ENCODE data around the gene TIMM29. TPM values are rescaled to one million over a fixed set of nuclear protein-coding genes. Genes with fewer than 3 reads are reported as not detected.

The TIMM29 gene
- 41.6 TPM for total RNA-seq

DNA sequence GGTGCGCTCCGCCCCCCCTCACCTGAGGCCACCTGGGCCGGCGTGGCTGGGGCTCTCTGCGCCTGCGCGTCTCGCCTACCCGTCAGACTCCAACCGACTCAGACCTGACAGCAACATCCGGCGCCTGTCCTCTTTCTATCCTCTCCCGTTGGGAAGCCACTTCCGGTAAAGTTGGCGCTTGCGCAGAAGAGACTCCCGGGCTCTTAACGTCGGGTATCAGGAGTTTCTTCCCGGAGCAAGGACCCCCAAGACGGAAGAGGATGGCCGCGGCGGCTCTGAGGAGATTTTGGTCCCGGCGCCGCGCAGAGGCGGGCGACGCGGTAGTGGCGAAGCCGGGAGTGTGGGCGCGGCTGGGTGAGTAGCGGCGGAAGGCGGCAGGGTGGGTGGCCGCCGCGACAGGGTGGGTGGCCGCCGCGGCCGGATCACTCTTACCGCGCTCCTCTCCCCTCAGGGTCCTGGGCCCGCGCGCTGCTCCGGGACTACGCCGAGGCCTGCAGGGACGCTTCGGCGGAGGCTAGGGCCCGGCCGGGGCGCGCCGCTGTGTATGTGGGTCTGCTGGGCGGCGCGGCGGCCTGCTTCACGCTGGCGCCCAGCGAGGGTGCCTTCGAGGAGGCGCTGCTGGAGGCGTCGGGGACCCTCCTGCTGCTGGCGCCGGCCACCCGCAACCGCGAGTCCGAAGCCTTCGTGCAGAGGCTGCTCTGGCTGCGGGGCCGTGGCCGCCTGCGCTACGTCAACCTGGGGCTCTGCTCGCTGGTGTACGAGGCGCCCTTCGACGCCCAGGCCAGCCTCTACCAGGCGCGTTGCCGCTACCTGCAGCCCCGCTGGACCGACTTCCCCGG is at the start of gene TIMM29, which contains the start of gene YIPF2:
TIMM29 (plus strand) TSS at position 249 of the 839 bp plus-strand sequence; CDS start at position 261, 12 bp downstream.
YIPF2 (minus strand) TSS at position 77 of the 839 bp plus-strand sequence. CDS start 229 bp downstream, outside the sequence.
- DNase-seq (ENCODE audit: low spot score in 2 of 2) (peak; percentile 96), FAIRE-seq (peak; percentile 6)

DNA sequence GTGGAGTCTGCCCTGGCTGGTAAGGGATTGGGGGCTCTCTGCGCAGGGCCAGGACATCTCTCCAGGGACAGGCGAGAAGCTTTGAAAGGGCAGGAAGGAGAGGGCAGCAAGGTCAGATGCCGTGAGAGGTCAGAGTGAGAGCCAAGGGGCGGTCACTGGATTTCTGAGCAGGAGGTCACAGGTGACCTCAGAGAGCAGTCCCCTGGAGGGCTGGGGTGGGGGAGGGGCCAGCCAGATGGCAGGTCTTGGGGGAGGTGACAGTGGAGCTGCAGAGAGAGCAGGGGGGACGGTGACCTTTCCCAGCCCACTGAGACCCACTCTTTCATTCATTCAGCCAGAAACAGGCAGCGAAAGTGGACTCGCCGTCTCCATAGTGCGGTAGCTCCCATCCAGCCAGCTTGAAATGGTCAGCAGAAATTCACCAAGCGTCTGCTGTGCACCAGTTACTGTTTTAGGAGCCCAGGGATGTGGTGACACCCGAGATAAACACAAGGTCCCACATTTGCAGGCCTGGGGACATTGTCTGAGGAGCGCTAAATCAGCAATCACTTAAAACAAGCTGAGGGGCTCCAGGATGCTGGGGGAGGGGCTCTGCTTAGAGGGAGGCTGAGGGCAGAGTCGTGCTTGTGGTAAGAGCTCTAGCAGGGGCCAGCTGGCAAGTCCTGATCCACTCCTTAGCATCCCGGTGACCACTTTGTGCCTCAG is 47.1 kb upstream of the TIMM29 start:
- DNase-seq (ENCODE audit: low spot score in 2 of 2) (no peak), FAIRE-seq (no peak)

GRCh38 chr19:10882108-10882457 is 46.5 kb upstream of the TIMM29 start:
- FAIRE-seq (no peak), DNase-seq (ENCODE audit: low spot score in 2 of 2) (no peak)

DNA sequence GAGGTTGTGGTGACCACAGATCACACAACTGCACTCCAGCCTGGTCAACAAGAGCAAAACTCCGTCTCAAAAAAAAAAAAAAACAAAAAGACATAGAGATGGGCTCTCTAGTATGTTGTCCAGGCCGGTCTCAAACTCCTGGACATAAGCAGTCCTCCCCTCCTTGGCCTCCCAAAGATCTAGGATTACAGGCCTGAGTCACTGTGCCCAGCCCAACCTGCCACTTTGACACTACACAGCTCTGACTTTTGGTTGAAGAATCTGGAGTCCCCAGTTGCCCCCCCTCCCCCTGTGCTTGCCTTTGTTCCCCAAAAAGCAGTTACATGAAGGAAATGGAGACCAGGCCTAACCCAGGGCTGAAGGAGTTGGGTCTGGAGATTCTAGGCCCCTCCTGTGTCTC is 44.3 kb upstream of the TIMM29 start:
- FAIRE-seq (no peak), DNase-seq (ENCODE audit: low spot score in 2 of 2) (no peak)

GRCh38 chr19:10885201-10886169 is 43.1 kb upstream of the TIMM29 start:
- FAIRE-seq: no peak
- DNase-seq (ENCODE audit: low spot score in 2 of 2): no peak

- DNase-seq (ENCODE audit: low spot score in 2 of 2) (no peak), FAIRE-seq (no peak)
Observed at GRCh38 chr19:10887616-10888367, 40.8 kb upstream of the TIMM29 start.

DNA sequence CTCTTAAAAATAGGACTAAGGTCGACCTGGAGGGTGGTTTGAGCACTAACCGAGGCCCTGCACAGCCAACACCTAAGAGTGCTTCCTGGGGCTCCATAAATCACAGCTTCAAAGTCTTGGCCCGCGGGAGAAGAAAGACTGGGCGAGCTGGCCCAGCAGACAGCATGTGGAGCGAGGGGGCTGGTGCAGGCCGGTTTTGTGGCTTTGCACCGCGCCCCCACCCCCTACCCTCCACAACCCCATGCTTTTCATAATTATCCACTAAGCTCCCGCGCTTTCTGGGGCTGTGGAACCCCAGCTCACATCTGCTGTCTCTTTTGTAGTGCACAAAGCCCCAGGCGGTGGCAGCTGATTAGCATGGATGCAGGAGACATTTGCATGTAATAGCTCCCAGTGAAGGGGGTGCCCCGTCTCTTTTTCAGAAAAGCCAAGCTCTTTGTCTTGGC is 40.2 kb upstream of the TIMM29 start:
- DNase-seq (ENCODE audit: low spot score in 2 of 2): no peak

GRCh38 chr19:10889880-10890279 is 38.7 kb upstream of the TIMM29 start:
- no peak for FAIRE-seq

More for the DNA sequence above, 40.2 kb upstream of the TIMM29 start:
- FAIRE-seq: no peak

GRCh38 chr19:10891405-10892086 is 37.1 kb upstream of the TIMM29 start:
- DNase-seq (ENCODE audit: low spot score in 2 of 2) (no peak), FAIRE-seq (no peak)

More at GRCh38 chr19:10889880-10890279, 38.7 kb upstream of the TIMM29 start:
- no peak for DNase-seq (ENCODE audit: low spot score in 2 of 2)

DNA sequence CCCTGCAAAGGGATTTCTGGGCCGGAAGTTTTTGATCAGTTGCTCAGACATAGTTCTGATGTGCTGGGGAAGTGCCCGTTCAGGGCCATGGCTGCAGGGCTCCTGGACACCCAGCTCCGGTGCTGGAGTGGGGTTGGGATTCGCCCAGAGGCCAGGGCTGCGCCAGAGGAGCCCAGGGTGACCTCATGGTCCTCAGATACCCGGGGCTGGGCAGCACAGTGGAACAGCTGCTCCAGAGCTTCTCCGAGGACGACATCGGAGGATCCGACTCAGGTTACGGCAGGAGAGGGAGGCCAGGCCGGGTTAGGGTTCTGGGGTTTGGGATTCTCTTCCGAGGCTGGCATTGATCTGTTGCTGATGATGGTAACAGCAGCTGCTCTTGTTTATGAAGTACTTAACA is 36.4 kb upstream of the TIMM29 start:
- DNase-seq (ENCODE audit: low spot score in 2 of 2) (no peak), FAIRE-seq (no peak)

- DNase-seq (ENCODE audit: low spot score in 2 of 2) (no peak), FAIRE-seq (no peak)
Observed at GRCh38 chr19:10894911-10895213, 33.7 kb upstream of the TIMM29 start.

DNA sequence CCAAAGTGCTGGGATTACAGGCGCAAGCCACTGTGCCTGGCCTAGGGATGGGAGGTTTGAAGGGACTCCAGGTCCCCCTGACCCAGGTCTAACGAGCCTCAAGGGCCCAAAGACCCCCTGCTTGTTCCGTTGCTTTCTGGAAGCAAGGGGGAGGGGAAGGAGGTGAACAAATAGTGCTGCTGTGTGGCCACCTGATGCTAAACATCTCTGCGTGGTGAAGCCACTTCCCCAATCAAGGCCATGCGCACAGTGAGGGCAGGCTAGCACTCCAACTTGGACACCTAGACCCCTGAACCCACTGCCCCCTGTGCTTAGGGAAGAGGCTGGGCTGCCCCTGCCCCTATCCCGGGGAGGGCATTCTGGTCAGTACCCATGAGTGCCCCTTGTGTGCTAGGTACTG is 33.2 kb upstream of the TIMM29 start:
- FAIRE-seq: no peak
- DNase-seq (ENCODE audit: low spot score in 2 of 2): no peak

DNA sequence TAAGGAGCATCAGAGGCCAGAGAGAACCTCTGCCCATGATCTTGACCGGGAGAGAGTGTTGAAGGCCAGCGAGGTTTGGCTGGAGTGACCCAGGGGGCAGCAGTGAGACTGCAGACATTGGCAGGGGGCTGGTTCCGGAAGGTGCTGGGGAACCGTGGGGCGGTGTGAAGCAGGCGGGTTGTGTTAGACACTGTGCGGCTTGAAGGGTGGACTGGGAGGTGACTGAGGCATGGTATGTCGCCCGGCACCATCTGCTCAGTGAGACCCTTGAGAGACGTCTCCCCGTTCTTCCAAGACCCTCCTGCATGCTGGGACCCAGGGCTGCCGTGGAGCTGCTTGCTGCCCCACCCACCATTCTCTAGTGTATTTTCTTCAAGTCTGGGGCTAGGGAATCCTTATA is 32.7 kb upstream of the TIMM29 start:
- DNase-seq (ENCODE audit: low spot score in 2 of 2): no peak
- no peak for FAIRE-seq

DNA sequence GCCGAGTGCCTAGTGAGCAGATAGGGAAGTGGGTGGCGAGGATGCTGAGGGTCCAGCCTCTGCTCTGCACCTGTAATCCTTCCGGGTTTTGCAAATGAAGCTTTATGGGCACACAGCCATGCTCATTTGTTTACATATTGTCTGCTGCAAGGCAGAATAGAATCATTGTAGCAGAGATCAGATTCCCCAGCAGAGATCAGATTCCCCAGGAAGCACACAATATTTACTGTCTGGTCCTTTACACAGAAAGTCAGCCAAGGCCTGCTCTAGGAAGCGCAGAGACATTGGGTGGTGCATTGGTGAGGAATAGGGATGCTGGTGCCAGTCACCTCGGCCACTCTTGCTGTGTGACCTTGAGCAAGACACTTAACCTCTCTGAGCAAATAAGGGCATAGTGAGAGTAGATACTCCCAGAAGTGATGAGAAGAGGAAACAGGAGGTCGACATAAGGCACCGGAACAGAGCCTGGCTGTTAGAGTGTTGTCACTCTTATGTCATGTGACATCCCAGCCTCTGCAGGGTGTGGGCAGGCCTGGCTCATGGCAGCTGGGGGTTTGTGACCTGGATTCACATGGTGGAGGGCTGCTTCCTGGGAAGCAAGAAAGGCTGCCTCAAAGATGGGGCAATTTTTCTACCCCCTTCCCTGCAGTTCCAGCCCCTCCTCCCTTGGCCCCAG is 31.6 kb upstream of the TIMM29 start:
- no peak for DNase-seq (ENCODE audit: low spot score in 2 of 2)
- no peak for FAIRE-seq

GRCh38 chr19:10898633-10899032 is 30.0 kb upstream of the TIMM29 start:
- FAIRE-seq: no peak
- DNase-seq (ENCODE audit: low spot score in 2 of 2): no peak

GRCh38 chr19:10899151-10899653 is 29.4 kb upstream of the TIMM29 start:
- DNase-seq (ENCODE audit: low spot score in 2 of 2) (no peak), FAIRE-seq (no peak)

DNA sequence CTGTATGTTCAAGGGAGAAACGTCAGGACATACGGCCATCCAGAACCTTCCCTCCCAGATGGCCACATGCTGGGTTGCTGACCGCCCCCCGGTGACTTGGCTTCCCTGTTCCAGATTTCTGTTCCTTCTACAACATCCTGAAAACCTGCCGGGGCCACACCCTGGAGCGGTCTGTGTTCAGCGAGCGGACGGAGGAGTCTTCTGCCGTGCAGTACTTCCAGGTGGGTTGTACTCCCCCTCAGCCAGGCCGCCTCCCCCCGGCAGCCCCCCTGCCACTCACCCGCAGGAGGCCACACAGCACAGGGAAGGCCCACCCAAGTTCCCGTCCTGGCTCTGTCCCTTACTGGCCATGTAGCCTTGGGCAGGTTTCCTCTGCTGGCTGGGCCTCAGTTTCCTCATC is 20.7 kb upstream of the TIMM29 start:
- no peak for FAIRE-seq
- no peak for DNase-seq (ENCODE audit: low spot score in 2 of 2)

DNA sequence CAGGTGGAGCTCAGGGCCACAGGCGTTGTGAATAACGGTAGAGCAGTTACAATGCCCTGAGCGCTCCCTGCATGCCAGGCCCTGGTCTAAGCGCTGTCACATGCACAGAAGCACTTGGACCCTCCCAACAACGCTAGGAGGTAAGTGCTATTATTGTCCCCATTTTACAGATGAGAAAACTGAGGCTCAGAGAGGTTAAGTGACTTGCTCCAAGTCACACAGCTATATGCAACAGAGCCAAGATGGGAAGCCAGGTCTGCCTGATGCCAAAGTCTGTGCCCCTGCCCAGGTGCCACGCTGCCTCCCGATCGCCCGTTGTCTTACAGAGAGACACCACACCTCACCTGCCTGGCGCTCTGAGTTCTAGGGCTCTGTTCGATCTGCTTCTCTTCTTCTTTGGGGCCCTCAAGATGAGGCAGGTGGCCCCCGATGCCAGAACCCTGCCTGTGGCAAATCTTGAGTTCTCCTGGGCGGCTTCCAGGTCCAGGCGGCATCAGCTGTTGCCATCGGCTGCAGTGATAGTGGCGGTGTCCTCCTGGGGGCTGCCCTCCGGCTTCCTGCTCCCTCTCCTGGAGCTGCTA is 20.1 kb upstream of the TIMM29 start:
- no peak for DNase-seq (ENCODE audit: low spot score in 2 of 2)
- FAIRE-seq: no peak

Measured in frontal cortex (tissue), 4 donors.